GM19395 (cell line): ENCODE results near the gene AGO3.

Experiments used
- ATAC-seq: cut with Tn5 transposase; IDR thresholded peaks from one replicate; pipeline ENCODE4 v1.9.1; 2021; ENCODE audit warnings: mild to moderate bottlenecking, moderate library complexity; ENCODE audit not compliant: unreplicated experiment

AGO3 gene

DNA sequence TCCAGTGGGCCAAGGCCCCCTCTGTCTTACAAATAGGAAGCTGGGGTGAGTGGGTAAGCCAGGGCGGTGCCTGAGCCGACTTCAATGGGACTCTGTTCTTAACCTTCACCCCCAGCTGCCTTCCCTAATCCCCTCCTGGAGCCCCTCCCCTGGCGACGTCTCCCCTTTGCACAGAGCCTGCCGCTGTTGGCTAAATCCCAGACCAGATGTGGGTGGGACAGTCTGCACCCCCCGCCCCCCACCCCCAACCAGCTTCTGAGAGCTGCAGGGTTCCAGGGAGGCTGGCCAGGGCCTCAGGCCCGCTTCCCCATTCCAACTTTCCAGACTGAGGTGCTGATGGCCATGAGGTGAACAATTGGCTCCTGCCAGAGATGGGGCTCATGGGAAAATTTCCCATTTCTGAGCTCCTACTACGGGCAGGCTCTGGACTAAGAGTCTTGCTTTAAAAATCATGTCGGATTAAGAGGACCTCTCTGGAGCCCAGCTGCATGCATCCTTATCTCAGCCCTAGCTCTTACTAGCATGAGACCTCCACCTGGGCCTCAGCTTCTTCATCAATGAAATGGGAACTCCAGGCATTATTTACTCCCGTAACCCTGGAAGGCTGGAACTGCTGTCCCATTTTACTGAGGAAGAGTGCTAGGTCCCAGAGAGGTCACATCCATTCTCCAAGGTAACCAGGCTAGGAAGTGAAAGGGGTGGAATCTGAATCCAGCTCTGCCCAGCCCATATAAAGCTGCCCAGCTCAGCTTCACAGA lies 187.7 kb downstream of the AGO3 start:
- no peak for ATAC-seq

- no peak for ATAC-seq
These were observed 188.6 kb downstream of the AGO3 start for GRCh38 chr1:36119456-36119855.
